K562 (cell line): Measurements from ENCODE around the gene NR3C1. TPM values are rescaled to one million over a fixed set of nuclear protein-coding genes. Genes with fewer than 3 reads are reported as not detected.
A peak's percentile ranks its signal among the peaks of the same experiment; 100 is the strongest.

Experiments
- ASH1L ChIP-seq: fragments of 450-650 bp; IDR thresholded peaks from 2 replicates; pipeline ENCODE4 v1.6.1; 2018; ENCODE audit warnings: borderline replicate concordance, mild to moderate bottlenecking, low read depth; ENCODE audit not compliant: partially characterized antibody
- CEBPB ChIP-seq: fragments of 450-650 bp; IDR thresholded peaks from 2 replicates; pipeline ENCODE4 v1.6.1; 2016; ENCODE audit warnings: missing genetic modification characterization, missing compliant biosample characterization
- E2F6 ChIP-seq, 2 experiments: IDR thresholded peaks; 2 replicates each; pipeline ENCODE4 v1.6.1; 2011; ENCODE audit warnings: borderline replicate concordance in 1 of 2, control low read depth in 1 of 2, low read depth in 1 of 2, low read length in 1 of 2, mild to moderate bottlenecking in 1 of 2, mixed read lengths in 1 of 2, moderate library complexity in 1 of 2; ENCODE audit not compliant: insufficient read depth in 1 of 2, insufficient read length in 1 of 2, poor library complexity in 1 of 2, severe bottlenecking in 1 of 2; ENCODE audit errors: extremely low read depth in 1 of 2
- GATA2 ChIP-seq: sonication (generic); formaldehyde crosslinking; IDR thresholded peaks from 2 replicates; pipeline ENCODE4 v1.4.0; 2020; ENCODE audit warnings: mild to moderate bottlenecking, missing genetic modification reagents
- HDAC1 ChIP-seq, 2 experiments: fragments of 450-650 bp; IDR thresholded peaks; 2 replicates each; pipeline ENCODE4 v1.6.1; 2016 to 2017; ENCODE audit warnings: inconsistent platforms in 1 of 2, mild to moderate bottlenecking in 1 of 2, moderate library complexity in 1 of 2
- HDAC8 ChIP-seq: fragments of 450-650 bp; IDR thresholded peaks from 2 replicates; pipeline ENCODE4 v1.6.1; 2016; ENCODE audit warnings: mild to moderate bottlenecking, missing genetic modification characterization, moderate library complexity, missing compliant biosample characterization
- MCM2 ChIP-seq: fragments of 450-650 bp; IDR thresholded peaks from 2 replicates; pipeline ENCODE4 v1.6.1; 2017; ENCODE audit warnings: low read depth, mild to moderate bottlenecking
- MNT ChIP-seq, 2 experiments: fragments of 450-650 bp; conservative IDR thresholded peaks; 2 replicates each; pipeline ENCODE4 v1.6.1; 2017; ENCODE audit warnings: mild to moderate bottlenecking in 2 of 2, moderate library complexity in 2 of 2
- RCOR1 ChIP-seq, 2 experiments: IDR thresholded peaks; 2 replicates each; pipeline ENCODE4 v1.6.1; 2012; ENCODE audit warnings: low read depth in 2 of 2, low read length in 2 of 2, borderline replicate concordance in 1 of 2, improper control_type of control experiment in 1 of 2
- RREB1 ChIP-seq: fragments of 250-450 bp; sonication (Bioruptor Pico); IDR thresholded peaks from 2 replicates; pipeline ENCODE4 v1.4.0; 2020
- SMARCA4 ChIP-seq: fragments of 450-650 bp; IDR thresholded peaks from 2 replicates; pipeline ENCODE4 v1.6.1; 2016
- SMARCE1 ChIP-seq: fragments of 450-650 bp; IDR thresholded peaks from 2 replicates; pipeline ENCODE4 v1.7.1; 2016; ENCODE audit warnings: mild to moderate bottlenecking
- SRSF9 ChIP-seq: fragments of 200-400 bp; formaldehyde crosslinking; IDR thresholded peaks from 2 replicates; pipeline ENCODE4 v1.6.1; 2017; ENCODE audit warnings: low read depth, low read length, borderline replicate concordance
- TFE3 ChIP-seq: fragments of 450-650 bp; formaldehyde crosslinking; IDR thresholded peaks from 2 replicates; pipeline ENCODE4 v1.4.0; 2020; ENCODE audit warnings: mild to moderate bottlenecking, mixed read lengths
- ZBTB9 ChIP-seq: fragments of 450-650 bp; formaldehyde crosslinking; IDR thresholded peaks from 2 replicates; pipeline ENCODE4 v1.4.0; 2020; ENCODE audit warnings: mild to moderate bottlenecking, moderate library complexity
- ZNF830 ChIP-seq: fragments of 250-450 bp; sonication (Bioruptor Pico); IDR thresholded peaks from 2 replicates; pipeline ENCODE4 v1.5.0; 2021; ENCODE audit warnings: mild to moderate bottlenecking
- polyA plus RNA-seq, 8 experiments: library from polyadenylated mRNA; depleted of rRNA in 4 of 8; stranded (reverse) in 5 of 8; unstranded in 3 of 8; fragments of >200 nt; fragmentation: Nextera tagmentation in 2 of 8; fragmentation: Illumina TruSeq in 1 of 8; extraction: Ambion mirVana in 2 of 8; extraction: Trizol in 1 of 8; gene quantifications; 2 replicates each; pipeline versions ENCODE4 v1.2.1 to v1.2.3, GENCODE V29; 2011 to 2014; ENCODE audit warnings: inconsistent platforms in 1 of 8, missing spikeins in 1 of 8
- total RNA-seq, 7 experiments: library from RNA; depleted of rRNA in 6 of 7; stranded (reverse); fragments of >200 nt in 6 of 7; fragmentation: Illumina TruSeq in 2 of 7; extraction: Trizol in 2 of 7; gene quantifications; 2 replicates each; pipeline versions ENCODE4 v1.2.1 to v1.2.3, GENCODE V29; 2011 to 2021; ENCODE audit warnings: low replicate concordance in 1 of 7

The NR3C1 gene
- total and polyA plus RNA-seq, 9 of the 15 experiments (the other 6 are each of a cell fraction or from before 2014, with no cell fraction given): 8.2 to 36.0 (median 15.0) TPM

GRCh38 chr5:143402017-143402552 lies 1.4 kb downstream of the NR3C1 start (continued):
- TF ChIP-seq TFE3 (CRISPR knock-in tag) (no peak), SMARCE1 (no peak), CEBPB (tag) (no peak), SRSF9 (no peak), HDAC1 (IDR thresholded peaks at IDR 0.05) (0 out of 4 replicates have a peak, but pooled peaks of 1 of the 2 experiments have one; percentile 35), RCOR1 (IDR thresholded peaks at IDR 0.05; ENCODE audit: borderline replicate concordance in 1 of 2, low read depth in 2 of 2, low read length in 2 of 2) (no peak), ASH1L (no peak), SMARCA4 (0 out of 2 replicates have a peak, but pooled peaks have one; percentile 26), MNT (conservative IDR thresholded peaks at IDR 0.05) (peak in 1 of 2 experiments; percentile 26; a peak in 2 of 4 replicates), HDAC8 (tag) (no peak), ZNF830 (CRISPR knock-in tag) (no peak), MCM2 (no peak), ZBTB9 (CRISPR knock-in tag) (0 out of 2 replicates have a peak, but pooled peaks have one; percentile 20), GATA2 (peak; percentile 74), RREB1 (CRISPR knock-in tag) (no peak), E2F6 (IDR thresholded peaks at IDR 0.05; ENCODE audit: borderline replicate concordance in 1 of 2, extremely low read depth in 1 of 2, insufficient read depth in 1 of 2, insufficient read length in 1 of 2, low read depth in 1 of 2, low read length in 1 of 2, poor library complexity in 1 of 2, severe bottlenecking in 1 of 2) (peak in 1 of 2 experiments; percentile 40)
